ENCODE data around the gene WNK3. TPM values are rescaled to one million over a fixed set of nuclear protein-coding genes. Genes with fewer than 3 reads are reported as not detected.

Gene WNK3
- total and polyA plus RNA-seq, 2 experiments from 2014 or later = 27.6 to 57.5 TPM

DNA sequence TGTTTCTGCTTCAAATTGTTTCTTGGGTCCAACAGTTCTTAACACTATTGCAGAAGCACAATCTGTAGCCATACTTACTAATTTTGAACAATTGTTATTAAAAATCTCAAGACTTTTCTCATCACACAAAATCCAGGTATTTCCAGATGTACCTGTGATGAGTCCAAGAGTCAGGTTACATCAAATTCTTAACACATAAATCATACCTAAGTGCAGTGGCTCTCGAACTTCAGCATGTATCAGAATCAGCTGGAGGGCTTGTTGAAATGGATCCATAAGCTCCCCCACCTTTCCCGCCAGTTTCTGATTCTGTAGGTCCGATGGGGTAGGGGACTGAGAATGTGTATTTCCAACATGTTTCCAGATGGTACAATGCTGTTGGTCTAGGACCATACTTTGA lies 185.4 kb downstream of the WNK3 start:
- no peaks in the 10 kb centered on the region for H3K27me3 Mint-ChIP-seq (ENCODE audit: insufficient read depth, low read depth, poor library complexity)

More for the DNA sequence above, 185.4 kb downstream of the WNK3 start:
- TF ChIP-seq STAT1 (IDR thresholded peaks at IDR 0.05; ENCODE audit: unreplicated experiment) (no peak), ZNF114 (CRISPR knock-in tag; IDR thresholded peaks at IDR 0.05) (no peak), EZH2phosphoT487 (IDR thresholded peaks at IDR 0.05; ENCODE audit: unreplicated experiment) (no peak), ZNF331 (CRISPR knock-in tag; IDR thresholded peaks at IDR 0.05; ENCODE audit: low read depth) (no peak), NANOG (IDR thresholded peaks at IDR 0.05; ENCODE audit: borderline replicate concordance) (no peak), CREB1 (CRISPR knock-in tag; IDR thresholded peaks at IDR 0.05; ENCODE audit: low read depth) (no peak), JUNB (IDR thresholded peaks at IDR 0.05; ENCODE audit: unreplicated experiment) (no peak), POLR2AphosphoS5 (IDR thresholded peaks at IDR 0.05; ENCODE audit: low read depth) (no peak), EZH2 (IDR thresholded peaks at IDR 0.05; ENCODE audit: low read depth, unreplicated experiment) (no peak)
- TF ChIP-seq, protein P1, sequence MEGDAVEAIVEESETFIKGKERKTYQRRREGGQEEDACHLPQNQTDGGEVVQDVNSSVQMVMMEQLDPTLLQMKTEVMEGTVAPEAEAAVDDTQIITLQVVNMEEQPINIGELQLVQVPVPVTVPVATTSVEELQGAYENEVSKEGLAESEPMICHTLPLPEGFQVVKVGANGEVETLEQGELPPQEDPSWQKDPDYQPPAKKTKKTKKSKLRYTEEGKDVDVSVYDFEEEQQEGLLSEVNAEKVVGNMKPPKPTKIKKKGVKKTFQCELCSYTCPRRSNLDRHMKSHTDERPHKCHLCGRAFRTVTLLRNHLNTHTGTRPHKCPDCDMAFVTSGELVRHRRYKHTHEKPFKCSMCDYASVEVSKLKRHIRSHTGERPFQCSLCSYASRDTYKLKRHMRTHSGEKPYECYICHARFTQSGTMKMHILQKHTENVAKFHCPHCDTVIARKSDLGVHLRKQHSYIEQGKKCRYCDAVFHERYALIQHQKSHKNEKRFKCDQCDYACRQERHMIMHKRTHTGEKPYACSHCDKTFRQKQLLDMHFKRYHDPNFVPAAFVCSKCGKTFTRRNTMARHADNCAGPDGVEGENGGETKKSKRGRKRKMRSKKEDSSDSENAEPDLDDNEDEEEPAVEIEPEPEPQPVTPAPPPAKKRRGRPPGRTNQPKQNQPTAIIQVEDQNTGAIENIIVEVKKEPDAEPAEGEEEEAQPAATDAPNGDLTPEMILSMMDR (conservative IDR thresholded peaks at IDR 0.05; ENCODE audit: low read depth in 2 of 2) = no peak
- TF ChIP-seq, protein P2, sequence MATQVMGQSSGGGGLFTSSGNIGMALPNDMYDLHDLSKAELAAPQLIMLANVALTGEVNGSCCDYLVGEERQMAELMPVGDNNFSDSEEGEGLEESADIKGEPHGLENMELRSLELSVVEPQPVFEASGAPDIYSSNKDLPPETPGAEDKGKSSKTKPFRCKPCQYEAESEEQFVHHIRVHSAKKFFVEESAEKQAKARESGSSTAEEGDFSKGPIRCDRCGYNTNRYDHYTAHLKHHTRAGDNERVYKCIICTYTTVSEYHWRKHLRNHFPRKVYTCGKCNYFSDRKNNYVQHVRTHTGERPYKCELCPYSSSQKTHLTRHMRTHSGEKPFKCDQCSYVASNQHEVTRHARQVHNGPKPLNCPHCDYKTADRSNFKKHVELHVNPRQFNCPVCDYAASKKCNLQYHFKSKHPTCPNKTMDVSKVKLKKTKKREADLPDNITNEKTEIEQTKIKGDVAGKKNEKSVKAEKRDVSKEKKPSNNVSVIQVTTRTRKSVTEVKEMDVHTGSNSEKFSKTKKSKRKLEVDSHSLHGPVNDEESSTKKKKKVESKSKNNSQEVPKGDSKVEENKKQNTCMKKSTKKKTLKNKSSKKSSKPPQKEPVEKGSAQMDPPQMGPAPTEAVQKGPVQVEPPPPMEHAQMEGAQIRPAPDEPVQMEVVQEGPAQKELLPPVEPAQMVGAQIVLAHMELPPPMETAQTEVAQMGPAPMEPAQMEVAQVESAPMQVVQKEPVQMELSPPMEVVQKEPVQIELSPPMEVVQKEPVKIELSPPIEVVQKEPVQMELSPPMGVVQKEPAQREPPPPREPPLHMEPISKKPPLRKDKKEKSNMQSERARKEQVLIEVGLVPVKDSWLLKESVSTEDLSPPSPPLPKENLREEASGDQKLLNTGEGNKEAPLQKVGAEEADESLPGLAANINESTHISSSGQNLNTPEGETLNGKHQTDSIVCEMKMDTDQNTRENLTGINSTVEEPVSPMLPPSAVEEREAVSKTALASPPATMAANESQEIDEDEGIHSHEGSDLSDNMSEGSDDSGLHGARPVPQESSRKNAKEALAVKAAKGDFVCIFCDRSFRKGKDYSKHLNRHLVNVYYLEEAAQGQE (IDR thresholded peaks at IDR 0.05; ENCODE audit: unreplicated experiment) = no peak
- TF ChIP-seq, protein P3, sequence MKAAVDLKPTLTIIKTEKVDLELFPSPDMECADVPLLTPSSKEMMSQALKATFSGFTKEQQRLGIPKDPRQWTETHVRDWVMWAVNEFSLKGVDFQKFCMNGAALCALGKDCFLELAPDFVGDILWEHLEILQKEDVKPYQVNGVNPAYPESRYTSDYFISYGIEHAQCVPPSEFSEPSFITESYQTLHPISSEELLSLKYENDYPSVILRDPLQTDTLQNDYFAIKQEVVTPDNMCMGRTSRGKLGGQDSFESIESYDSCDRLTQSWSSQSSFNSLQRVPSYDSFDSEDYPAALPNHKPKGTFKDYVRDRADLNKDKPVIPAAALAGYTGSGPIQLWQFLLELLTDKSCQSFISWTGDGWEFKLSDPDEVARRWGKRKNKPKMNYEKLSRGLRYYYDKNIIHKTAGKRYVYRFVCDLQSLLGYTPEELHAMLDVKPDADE (IDR thresholded peaks at IDR 0.05) = no peak
- TF ChIP-seq, protein P4, sequence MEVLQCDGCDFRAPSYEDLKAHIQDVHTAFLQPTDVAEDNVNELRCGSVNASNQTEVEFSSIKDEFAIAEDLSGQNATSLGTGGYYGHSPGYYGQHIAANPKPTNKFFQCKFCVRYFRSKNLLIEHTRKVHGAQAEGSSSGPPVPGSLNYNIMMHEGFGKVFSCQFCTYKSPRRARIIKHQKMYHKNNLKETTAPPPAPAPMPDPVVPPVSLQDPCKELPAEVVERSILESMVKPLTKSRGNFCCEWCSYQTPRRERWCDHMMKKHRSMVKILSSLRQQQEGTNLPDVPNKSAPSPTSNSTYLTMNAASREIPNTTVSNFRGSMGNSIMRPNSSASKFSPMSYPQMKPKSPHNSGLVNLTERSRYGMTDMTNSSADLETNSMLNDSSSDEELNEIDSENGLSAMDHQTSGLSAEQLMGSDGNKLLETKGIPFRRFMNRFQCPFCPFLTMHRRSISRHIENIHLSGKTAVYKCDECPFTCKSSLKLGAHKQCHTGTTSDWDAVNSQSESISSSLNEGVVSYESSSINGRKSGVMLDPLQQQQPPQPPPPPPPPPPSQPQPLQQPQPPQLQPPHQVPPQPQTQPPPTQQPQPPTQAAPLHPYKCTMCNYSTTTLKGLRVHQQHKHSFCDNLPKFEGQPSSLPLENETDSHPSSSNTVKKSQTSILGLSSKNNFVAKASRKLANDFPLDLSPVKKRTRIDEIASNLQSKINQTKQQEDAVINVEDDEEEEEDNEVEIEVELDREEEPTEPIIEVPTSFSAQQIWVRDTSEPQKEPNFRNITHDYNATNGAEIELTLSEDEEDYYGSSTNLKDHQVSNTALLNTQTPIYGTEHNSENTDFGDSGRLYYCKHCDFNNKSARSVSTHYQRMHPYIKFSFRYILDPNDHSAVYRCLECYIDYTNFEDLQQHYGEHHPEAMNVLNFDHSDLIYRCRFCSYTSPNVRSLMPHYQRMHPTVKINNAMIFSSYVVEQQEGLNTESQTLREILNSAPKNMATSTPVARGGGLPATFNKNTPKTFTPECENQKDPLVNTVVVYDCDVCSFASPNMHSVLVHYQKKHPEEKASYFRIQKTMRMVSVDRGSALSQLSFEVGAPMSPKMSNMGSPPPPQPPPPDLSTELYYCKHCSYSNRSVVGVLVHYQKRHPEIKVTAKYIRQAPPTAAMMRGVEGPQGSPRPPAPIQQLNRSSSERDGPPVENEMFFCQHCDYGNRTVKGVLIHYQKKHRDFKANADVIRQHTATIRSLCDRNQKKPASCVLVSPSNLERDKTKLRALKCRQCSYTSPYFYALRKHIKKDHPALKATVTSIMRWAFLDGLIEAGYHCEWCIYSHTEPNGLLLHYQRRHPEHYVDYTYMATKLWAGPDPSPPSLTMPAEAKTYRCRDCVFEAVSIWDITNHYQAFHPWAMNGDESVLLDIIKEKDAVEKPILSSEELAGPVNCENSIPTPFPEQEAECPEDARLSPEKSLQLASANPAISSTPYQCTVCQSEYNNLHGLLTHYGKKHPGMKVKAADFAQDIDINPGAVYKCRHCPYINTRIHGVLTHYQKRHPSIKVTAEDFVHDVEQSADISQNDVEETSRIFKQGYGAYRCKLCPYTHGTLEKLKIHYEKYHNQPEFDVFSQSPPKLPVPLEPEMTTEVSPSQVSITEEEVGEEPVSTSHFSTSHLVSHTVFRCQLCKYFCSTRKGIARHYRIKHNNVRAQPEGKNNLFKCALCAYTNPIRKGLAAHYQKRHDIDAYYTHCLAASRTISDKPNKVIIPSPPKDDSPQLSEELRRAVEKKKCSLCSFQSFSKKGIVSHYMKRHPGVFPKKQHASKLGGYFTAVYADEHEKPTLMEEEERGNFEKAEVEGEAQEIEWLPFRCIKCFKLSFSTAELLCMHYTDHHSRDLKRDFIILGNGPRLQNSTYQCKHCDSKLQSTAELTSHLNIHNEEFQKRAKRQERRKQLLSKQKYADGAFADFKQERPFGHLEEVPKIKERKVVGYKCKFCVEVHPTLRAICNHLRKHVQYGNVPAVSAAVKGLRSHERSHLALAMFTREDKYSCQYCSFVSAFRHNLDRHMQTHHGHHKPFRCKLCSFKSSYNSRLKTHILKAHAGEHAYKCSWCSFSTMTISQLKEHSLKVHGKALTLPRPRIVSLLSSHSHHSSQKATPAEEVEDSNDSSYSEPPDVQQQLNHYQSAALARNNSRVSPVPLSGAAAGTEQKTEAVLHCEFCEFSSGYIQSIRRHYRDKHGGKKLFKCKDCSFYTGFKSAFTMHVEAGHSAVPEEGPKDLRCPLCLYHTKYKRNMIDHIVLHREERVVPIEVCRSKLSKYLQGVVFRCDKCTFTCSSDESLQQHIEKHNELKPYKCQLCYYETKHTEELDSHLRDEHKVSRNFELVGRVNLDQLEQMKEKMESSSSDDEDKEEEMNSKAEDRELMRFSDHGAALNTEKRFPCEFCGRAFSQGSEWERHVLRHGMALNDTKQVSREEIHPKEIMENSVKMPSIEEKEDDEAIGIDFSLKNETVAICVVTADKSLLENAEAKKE (CRISPR knock-in tag; IDR thresholded peaks at IDR 0.05) = no peak
- no peak for ATAC-seq
- H3K4me2 ChIP-seq = no peak overlapping the region
- H3K27ac ChIP-seq (ENCODE audit: low read depth) = no peak overlapping the region
- no peak overlapping the region for H2AFZ ChIP-seq
- H3K4me3 Mint-ChIP-seq = no peak overlapping the region
- H3K79me2 ChIP-seq (replicated peaks; ENCODE audit: insufficient read depth) = peaks cover 18% of the 10 kb centered on the region
- H3K9me3 Mint-ChIP-seq = no peaks in the 10 kb centered on the region
- no peaks in the 10 kb centered on the region for H3K36me3 ChIP-seq (ENCODE audit: insufficient read depth)
- DNase-seq (ENCODE audit: low spot score) = no peak
- no peaks in the 10 kb centered on the region for H3K4me1 ChIP-seq (ENCODE audit: insufficient read depth)
- H3K36me3 Mint-ChIP-seq (ENCODE audit: low read depth) = peaks cover 21% of the 10 kb centered on the region; the same call in 2 of the 3 replicates
- H4K20me1 ChIP-seq (replicated peaks; ENCODE audit: insufficient read depth) = no peaks in the 10 kb centered on the region; the same call in 1 of the 2 replicates
- H3K9me2 ChIP-seq (ENCODE audit: insufficient read depth) = no peaks in the 10 kb centered on the region
- H3K27ac Mint-ChIP-seq = no peak overlapping the region
- no peak overlapping the region for H3K4me3 ChIP-seq
- H3K27me3 ChIP-seq (ENCODE audit: insufficient read depth) = no peaks in the 10 kb centered on the region
- no peaks in the 10 kb centered on the region for H3K4me1 Mint-ChIP-seq
- no peaks in the 10 kb centered on the region for H3F3A ChIP-seq (replicated peaks; ENCODE audit: low read depth)
